Measurements from ENCODE around the gene PPRC1.

DNA sequence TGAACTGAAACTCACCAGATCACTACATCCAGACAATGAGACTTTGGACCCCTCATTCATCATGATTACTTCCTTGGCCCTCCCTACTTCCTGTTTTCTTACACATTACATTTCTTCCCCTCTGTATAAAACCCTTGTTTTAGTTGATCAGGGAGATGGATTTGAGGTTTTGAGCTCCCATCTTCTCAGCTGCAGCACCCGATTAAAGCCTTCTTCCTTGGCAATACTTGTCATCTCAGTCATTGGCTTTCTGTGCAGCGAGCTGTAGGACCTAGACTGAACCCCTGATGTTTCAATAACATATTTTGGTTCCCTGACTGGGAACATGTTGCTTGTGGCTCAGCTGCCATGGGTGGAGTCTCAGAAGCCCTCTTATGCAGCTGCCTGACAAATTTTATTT, 52.4 kb downstream of the PPRC1 start:
- TF ChIP-seq SIN3A (IDR thresholded peaks at IDR 0.05; ENCODE audit: borderline replicate concordance, insufficient read depth, low read depth, low read length) (no peak), POLR2AphosphoS5 (IDR thresholded peaks at IDR 0.05; ENCODE audit: low read depth, low read length) (no peak), TCF7L2 (IDR thresholded peaks at IDR 0.05; ENCODE audit: low read depth, low read length) (no peak)
- TF ChIP-seq, protein P1, sequence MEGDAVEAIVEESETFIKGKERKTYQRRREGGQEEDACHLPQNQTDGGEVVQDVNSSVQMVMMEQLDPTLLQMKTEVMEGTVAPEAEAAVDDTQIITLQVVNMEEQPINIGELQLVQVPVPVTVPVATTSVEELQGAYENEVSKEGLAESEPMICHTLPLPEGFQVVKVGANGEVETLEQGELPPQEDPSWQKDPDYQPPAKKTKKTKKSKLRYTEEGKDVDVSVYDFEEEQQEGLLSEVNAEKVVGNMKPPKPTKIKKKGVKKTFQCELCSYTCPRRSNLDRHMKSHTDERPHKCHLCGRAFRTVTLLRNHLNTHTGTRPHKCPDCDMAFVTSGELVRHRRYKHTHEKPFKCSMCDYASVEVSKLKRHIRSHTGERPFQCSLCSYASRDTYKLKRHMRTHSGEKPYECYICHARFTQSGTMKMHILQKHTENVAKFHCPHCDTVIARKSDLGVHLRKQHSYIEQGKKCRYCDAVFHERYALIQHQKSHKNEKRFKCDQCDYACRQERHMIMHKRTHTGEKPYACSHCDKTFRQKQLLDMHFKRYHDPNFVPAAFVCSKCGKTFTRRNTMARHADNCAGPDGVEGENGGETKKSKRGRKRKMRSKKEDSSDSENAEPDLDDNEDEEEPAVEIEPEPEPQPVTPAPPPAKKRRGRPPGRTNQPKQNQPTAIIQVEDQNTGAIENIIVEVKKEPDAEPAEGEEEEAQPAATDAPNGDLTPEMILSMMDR (IDR thresholded peaks at IDR 0.05) = no peak
- TF ChIP-seq, protein P2, sequence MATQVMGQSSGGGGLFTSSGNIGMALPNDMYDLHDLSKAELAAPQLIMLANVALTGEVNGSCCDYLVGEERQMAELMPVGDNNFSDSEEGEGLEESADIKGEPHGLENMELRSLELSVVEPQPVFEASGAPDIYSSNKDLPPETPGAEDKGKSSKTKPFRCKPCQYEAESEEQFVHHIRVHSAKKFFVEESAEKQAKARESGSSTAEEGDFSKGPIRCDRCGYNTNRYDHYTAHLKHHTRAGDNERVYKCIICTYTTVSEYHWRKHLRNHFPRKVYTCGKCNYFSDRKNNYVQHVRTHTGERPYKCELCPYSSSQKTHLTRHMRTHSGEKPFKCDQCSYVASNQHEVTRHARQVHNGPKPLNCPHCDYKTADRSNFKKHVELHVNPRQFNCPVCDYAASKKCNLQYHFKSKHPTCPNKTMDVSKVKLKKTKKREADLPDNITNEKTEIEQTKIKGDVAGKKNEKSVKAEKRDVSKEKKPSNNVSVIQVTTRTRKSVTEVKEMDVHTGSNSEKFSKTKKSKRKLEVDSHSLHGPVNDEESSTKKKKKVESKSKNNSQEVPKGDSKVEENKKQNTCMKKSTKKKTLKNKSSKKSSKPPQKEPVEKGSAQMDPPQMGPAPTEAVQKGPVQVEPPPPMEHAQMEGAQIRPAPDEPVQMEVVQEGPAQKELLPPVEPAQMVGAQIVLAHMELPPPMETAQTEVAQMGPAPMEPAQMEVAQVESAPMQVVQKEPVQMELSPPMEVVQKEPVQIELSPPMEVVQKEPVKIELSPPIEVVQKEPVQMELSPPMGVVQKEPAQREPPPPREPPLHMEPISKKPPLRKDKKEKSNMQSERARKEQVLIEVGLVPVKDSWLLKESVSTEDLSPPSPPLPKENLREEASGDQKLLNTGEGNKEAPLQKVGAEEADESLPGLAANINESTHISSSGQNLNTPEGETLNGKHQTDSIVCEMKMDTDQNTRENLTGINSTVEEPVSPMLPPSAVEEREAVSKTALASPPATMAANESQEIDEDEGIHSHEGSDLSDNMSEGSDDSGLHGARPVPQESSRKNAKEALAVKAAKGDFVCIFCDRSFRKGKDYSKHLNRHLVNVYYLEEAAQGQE (IDR thresholded peaks at IDR 0.05; ENCODE audit: insufficient read depth in 1 of 2, low read depth in 2 of 2, low read length in 1 of 2) = no peak
